Measurements from ENCODE around the gene GAS2L1. TPM values are rescaled to one million over a fixed set of nuclear protein-coding genes. Genes with fewer than 3 reads are reported as not detected.
"Not testable (repeated sequence)": the region's sequence is repeated elsewhere in the genome, so short reads cannot be mapped to it uniquely, and the experiment has no call there.

The GAS2L1 gene
- polyA plus RNA-seq, 2 of the 4 experiments (the other 2 are of a cell fraction) = 7.6 to 17.2 TPM

- 96% methylated on average over 8 of the region's 8 CpGs for WGBS (ENCODE audit: missing lambda C conversion rate)
- ATAC-seq = no peak
- ChIA-PET CTCF (interaction anchor here (1.2 to 3.2 kb wide), 2 partner anchors 17 to 47 kb away, joined by 4 to 11 read pairs; partner anchors contain the start of gene GAS2L1), POLR2A (no interaction called here)
- Histone ChIP-seq H3K4me1 (no peaks in the 10 kb centered on the region), H3K27ac (no peak overlapping the region), H3K4me3 (no peak overlapping the region), H3K9me3 (no peaks in the 10 kb centered on the region), H3K4me2 (no peak overlapping the region)
- TF ChIP-seq NR3C1 (IDR thresholded peaks at IDR 0.05) (no peak), HMGXB4 (CRISPR knock-in tag; IDR thresholded peaks at IDR 0.05; ENCODE audit: borderline replicate concordance) (no peak), RFX5 (IDR thresholded peaks at IDR 0.05) (no peak), SREBF2 (IDR thresholded peaks at IDR 0.05) (no peak), ZC3H11A (IDR thresholded peaks at IDR 0.05) (no peak), BHLHE40 (IDR thresholded peaks at IDR 0.05; ENCODE audit: low read depth, low read length) (no peak), RNF2 (IDR thresholded peaks at IDR 0.05; ENCODE audit: borderline replicate concordance, low read depth) (no peak), FOSB (CRISPR knock-in tag; IDR thresholded peaks at IDR 0.05) (no peak), MAFK (IDR thresholded peaks at IDR 0.05; ENCODE audit: partially characterized antibody) (no peak), ZFP36 (IDR thresholded peaks at IDR 0.05; ENCODE audit: borderline replicate concordance, partially characterized antibody) (no peak), HDAC2 (IDR thresholded peaks at IDR 0.05) (no peak), MYC (IDR thresholded peaks at IDR 0.05; ENCODE audit: borderline replicate concordance, low read length) (no peak), FOSL2 (IDR thresholded peaks at IDR 0.05) (no peak), FOSL2 (CRISPR knock-in tag; IDR thresholded peaks at IDR 0.05) (no peak), PHF8 (IDR thresholded peaks at IDR 0.05; ENCODE audit: borderline replicate concordance, low read depth) (no peak), E2F6 (IDR thresholded peaks at IDR 0.05; ENCODE audit: borderline replicate concordance, low read depth) (no peak), CHD2 (IDR thresholded peaks at IDR 0.05; ENCODE audit: low read length, partially characterized antibody) (no peak), GATA3 (IDR thresholded peaks at IDR 0.05; ENCODE audit: borderline replicate concordance) (no peak), HOXA7 (CRISPR knock-in tag; IDR thresholded peaks at IDR 0.05) (no peak), RCOR1 (IDR thresholded peaks at IDR 0.05; ENCODE audit: low read depth, low read length) (no peak)
- TF ChIP-seq, protein P1, sequence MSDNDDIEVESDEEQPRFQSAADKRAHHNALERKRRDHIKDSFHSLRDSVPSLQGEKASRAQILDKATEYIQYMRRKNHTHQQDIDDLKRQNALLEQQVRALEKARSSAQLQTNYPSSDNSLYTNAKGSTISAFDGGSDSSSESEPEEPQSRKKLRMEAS (IDR thresholded peaks at IDR 0.05) = no peak
- FAIRE-seq = no peak
- no peak for DNase-seq (ENCODE audit: low read depth in 1 of 2, low spot score in 1 of 2)
Measured at GRCh38 chr22:29353860-29354259, 47.4 kb downstream of the GAS2L1 start.

DNA sequence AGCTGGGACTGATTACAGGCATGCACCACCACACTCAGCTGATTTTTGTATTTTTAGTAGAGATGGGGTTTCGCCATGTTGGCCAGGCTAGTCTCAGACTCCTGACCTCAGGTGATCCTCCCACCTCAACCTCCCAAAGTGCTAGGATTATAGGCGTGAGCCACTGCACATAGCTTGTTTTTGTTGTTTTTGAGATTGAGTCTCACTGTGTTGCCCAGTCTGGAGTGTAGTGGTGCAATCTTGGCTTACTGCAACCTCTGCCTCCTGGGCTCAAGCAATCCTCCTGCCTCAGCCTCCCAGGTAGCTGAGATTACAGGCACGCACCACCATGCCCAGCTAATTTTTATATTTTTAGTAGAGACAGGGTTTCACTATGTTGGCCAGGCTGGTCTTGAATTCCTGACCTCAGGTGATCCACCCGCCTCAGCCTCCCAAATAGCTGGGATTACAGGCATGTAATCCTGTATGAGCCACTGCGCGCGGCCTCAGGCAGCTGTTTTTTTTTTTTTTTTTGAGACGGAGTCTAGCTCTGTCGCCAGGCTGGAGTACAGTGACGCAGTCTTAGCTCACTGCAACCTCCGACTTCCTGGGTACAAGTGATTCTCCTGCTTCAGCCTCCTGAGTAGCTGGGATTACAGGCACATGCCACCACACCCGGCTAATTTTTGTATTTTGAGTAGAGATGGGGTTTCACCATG lies 50.9 kb downstream of the GAS2L1 start:
- H3K27ac ChIP-seq, POLR2A ChIA-PET: not testable (repeated sequence)

DNA sequence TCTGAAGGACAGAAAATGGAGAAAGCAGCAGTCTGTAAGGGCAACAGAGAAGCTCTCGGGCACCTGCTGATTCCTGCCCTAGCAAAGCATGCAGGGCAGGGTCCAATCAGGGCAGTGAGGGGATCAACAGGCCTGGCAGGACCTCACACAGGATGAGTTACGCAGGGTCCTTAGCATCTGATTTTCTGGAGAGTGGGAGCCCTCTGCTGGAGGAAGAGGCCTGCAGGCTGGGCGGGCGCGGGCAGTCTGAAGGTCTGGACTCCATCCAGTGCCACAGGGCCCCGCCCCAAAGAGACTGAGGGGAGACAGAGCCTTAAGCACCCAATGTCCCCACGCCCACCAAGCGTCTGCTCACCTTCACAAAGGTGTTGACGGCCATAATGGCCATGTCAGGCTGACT lies 53.0 kb downstream of the GAS2L1 start:
- Histone ChIP-seq H3K4me2 (no peak overlapping the region), H3K4me3 (no peak overlapping the region), H3K27ac (no peak overlapping the region), H3K9me3 (no peaks in the 10 kb centered on the region), H3K4me1 (no peaks in the 10 kb centered on the region)
- POLR2A ChIA-PET = no interaction called here
- DNase-seq (ENCODE audit: low read depth in 1 of 2, low spot score in 1 of 2) (peak; percentile 28 to 50), FAIRE-seq (no peak), ATAC-seq (peak; percentile 86 to 97)
- CTCF ChIA-PET = interaction anchor here (0.6 to 3.1 kb wide), 28 partner anchors 9 to 170 kb away, joined by 3 to 40 read pairs (median 4); partner anchors contain the start of genes EMID1, GAS2L1 and RASL10A
- WGBS (ENCODE audit: missing lambda C conversion rate) = 60% methylated on average over 4 of the region's 9 CpGs
- TF ChIP-seq FOSB (CRISPR knock-in tag; IDR thresholded peaks at IDR 0.05) = no peak
- TF ChIP-seq HEYL (CRISPR knock-in tag; IDR thresholded peaks at IDR 0.05) = no peak
- TF ChIP-seq, protein P2, sequence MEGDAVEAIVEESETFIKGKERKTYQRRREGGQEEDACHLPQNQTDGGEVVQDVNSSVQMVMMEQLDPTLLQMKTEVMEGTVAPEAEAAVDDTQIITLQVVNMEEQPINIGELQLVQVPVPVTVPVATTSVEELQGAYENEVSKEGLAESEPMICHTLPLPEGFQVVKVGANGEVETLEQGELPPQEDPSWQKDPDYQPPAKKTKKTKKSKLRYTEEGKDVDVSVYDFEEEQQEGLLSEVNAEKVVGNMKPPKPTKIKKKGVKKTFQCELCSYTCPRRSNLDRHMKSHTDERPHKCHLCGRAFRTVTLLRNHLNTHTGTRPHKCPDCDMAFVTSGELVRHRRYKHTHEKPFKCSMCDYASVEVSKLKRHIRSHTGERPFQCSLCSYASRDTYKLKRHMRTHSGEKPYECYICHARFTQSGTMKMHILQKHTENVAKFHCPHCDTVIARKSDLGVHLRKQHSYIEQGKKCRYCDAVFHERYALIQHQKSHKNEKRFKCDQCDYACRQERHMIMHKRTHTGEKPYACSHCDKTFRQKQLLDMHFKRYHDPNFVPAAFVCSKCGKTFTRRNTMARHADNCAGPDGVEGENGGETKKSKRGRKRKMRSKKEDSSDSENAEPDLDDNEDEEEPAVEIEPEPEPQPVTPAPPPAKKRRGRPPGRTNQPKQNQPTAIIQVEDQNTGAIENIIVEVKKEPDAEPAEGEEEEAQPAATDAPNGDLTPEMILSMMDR (IDR thresholded peaks at IDR 0.05) = peak; percentile 56
- no peak for TF ChIP-seq NFE2L2 (conservative IDR thresholded peaks at IDR 0.05; ENCODE audit: low read length)
- TF ChIP-seq KDM1A (IDR thresholded peaks at IDR 0.05; ENCODE audit: low read depth) = no peak
- no peak for TF ChIP-seq RNF2 (IDR thresholded peaks at IDR 0.05; ENCODE audit: borderline replicate concordance, low read depth)
- TF ChIP-seq RAD21 (conservative IDR thresholded peaks at IDR 0.05 in 1 of 2, IDR thresholded peaks at IDR 0.05 in 1 of 2) = peak; percentile 63 to 65
- TF ChIP-seq MAFK (IDR thresholded peaks at IDR 0.05; ENCODE audit: partially characterized antibody) = no peak
- no peak for TF ChIP-seq CHD2 (IDR thresholded peaks at IDR 0.05; ENCODE audit: low read length, partially characterized antibody)
- peak; percentile 40; the same call in 2 of the 3 replicates for TF ChIP-seq SMC3 (IDR thresholded peaks at IDR 0.05)
- no peak for TF ChIP-seq RCOR1 (IDR thresholded peaks at IDR 0.05; ENCODE audit: low read depth, low read length)
- TF ChIP-seq NPAS2 (CRISPR knock-in tag; IDR thresholded peaks at IDR 0.05; ENCODE audit: borderline replicate concordance) = no peak

More for the DNA sequence above, 50.9 kb downstream of the GAS2L1 start:
- not testable (repeated sequence) for H3K4me1 ChIP-seq; H3K4me2 ChIP-seq; ATAC-seq; H3K4me3 ChIP-seq; H3K9me3 ChIP-seq; FAIRE-seq; DNase-seq (ENCODE audit: low read depth in 1 of 2, low spot score in 1 of 2)
- whole genome bisulfite sequencing (ENCODE audit: missing lambda C conversion rate) = 91% methylated on average over 12 of the region's 12 CpGs
- CTCF ChIA-PET = interaction anchor here (1.3 to 3.1 kb wide), 4 partner anchors 9 to 51 kb away, joined by 3 to 33 read pairs (median 6); partner anchors contain the start of gene GAS2L1

All from A549 (cell line).